Ovary (tissue), 3 donors: Measurements from ENCODE around the gene PHLDB3.

Experiments
- CTCF ChIP-seq, 3 donors: fragments of 450-650 bp in 2 of 3; fragments of 200-600 bp in 1 of 3; IDR thresholded peaks; one replicate each; pipeline versions ENCODE4 v1.5.1 to v1.8.0; 2016 to 2022; ENCODE audit warnings: antibody characterized with exemption in 3 of 3, mild to moderate bottlenecking in 1 of 3
- EP300 ChIP-seq: sonication (generic); formaldehyde crosslinking; IDR thresholded peaks from one replicate; pipeline ENCODE4 v1.6.1; 2017; ENCODE audit warnings: antibody characterized with exemption
- POLR2A ChIP-seq: fragments of 450-650 bp; IDR thresholded peaks from one replicate; pipeline ENCODE4 v1.6.1; 2017; ENCODE audit warnings: antibody characterized with exemption, mild to moderate bottlenecking, moderate library complexity
- donor health status: DM: no; HTN: no; CAD: no.

- TF ChIP-seq CTCF (IDR thresholded peaks at IDR 0.05): no peak
- TF ChIP-seq EP300: no peak
- TF ChIP-seq POLR2A: no peak
These were observed 50.5 kb downstream of the PHLDB3 start for GRCh38 chr19:43454031-43454430.
